ENCODE results near the gene CATSPERZ.

The CATSPERZ gene

GRCh38 chr11:64316672-64317324 lies 16.6 kb downstream of the CATSPERZ start:
- H3K36me3 ChIP-seq, result peaks cover 53% of the 10 kb centered on the region

DNA sequence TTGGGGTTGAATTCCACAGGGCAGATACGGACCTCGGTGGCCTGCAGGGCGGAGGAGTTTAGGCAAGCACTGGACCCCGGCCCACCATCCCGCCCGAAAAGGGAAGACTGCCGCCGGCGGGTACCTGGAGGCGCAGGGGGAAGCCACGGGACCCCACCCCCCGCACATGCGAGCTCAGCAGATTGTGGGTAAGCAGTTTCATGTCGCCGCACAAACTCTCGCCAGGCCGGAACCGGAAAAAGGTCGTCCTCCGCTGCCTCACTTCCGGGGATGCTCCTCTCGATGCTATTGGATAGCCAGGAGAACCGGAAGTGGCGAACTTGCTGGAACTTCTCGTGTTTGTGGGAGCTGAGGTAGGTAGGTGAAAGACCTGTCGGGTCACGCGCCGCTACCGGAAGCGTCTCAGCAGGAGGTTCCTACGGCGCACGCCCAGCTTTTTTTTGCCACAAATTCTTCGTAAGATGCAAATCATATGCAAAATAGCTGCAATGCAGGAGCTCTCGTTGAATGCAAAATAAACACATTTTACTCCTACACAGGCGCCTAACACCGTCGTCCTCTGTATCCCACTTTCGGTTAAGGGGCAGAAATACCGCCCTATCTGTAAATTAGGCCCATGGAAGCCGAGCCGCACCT lies 17.3 kb downstream of the CATSPERZ start, which contains the start of gene TRMT112:
TRMT112 (minus strand) TSS at position 235 of the 636 bp plus-strand sequence; CDS start at position 202, 33 bp downstream.
- Histone ChIP-seq H3K27me3 (no peaks in the 10 kb centered on the region), H3K9me3 (no peaks in the 10 kb centered on the region), H3K4me3 (ENCODE audit: low read depth in 1 of 2, low read length in 1 of 2) (peak within 1 kb of the TSS; percentile 75 to 81), H3K4me1 (ENCODE audit: control insufficient read depth in 1 of 2, insufficient read depth in 1 of 2, low read depth in 1 of 2, low read length in 1 of 2) (peaks cover 26 to 31% of the 10 kb centered on the region in 2 experiments), H3K36me3 (peaks cover 55% of the 10 kb centered on the region), H3K27ac (peak within 1 kb of the TSS; percentile 96)
- TF ChIP-seq, protein P1, sequence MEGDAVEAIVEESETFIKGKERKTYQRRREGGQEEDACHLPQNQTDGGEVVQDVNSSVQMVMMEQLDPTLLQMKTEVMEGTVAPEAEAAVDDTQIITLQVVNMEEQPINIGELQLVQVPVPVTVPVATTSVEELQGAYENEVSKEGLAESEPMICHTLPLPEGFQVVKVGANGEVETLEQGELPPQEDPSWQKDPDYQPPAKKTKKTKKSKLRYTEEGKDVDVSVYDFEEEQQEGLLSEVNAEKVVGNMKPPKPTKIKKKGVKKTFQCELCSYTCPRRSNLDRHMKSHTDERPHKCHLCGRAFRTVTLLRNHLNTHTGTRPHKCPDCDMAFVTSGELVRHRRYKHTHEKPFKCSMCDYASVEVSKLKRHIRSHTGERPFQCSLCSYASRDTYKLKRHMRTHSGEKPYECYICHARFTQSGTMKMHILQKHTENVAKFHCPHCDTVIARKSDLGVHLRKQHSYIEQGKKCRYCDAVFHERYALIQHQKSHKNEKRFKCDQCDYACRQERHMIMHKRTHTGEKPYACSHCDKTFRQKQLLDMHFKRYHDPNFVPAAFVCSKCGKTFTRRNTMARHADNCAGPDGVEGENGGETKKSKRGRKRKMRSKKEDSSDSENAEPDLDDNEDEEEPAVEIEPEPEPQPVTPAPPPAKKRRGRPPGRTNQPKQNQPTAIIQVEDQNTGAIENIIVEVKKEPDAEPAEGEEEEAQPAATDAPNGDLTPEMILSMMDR (IDR thresholded peaks at IDR 0.05), result no peak

More at GRCh38 chr11:64316672-64317324, 16.6 kb downstream of the CATSPERZ start:
- peaks cover 26 to 31% of the 10 kb centered on the region in 2 experiments for H3K4me1 ChIP-seq (ENCODE audit: control insufficient read depth in 1 of 2, insufficient read depth in 1 of 2, low read depth in 1 of 2, low read length in 1 of 2)
- H3K9me3 ChIP-seq, result no peaks in the 10 kb centered on the region
- peak overlapping the region; percentile 96 for H3K27ac ChIP-seq
- H3K4me3 ChIP-seq (ENCODE audit: low read depth in 1 of 2, low read length in 1 of 2), result peak overlapping the region; percentile 75 to 81
- TF ChIP-seq, protein P1 (IDR thresholded peaks at IDR 0.05), result no peak
- H3K27me3 ChIP-seq, result no peaks in the 10 kb centered on the region

GRCh38 chr11:64317961-64318765 lies 18.0 kb downstream of the CATSPERZ start, which contains the start of gene PRDX5:
Gene PRDX5, plus strand, starts transcription at chr11:64318121. Its CDS starts 95 bp downstream, at chr11:64318216.
- peaks cover 60% of the 10 kb centered on the region for H3K36me3 ChIP-seq

GRCh38 chr11:64318766-64319761 lies 18.9 kb downstream of the CATSPERZ start:
- Histone ChIP-seq H3K36me3 (peaks cover 58% of the 10 kb centered on the region), H3K27ac (peak overlapping the region; percentile 96), H3K4me1 (ENCODE audit: control insufficient read depth in 1 of 2, insufficient read depth in 1 of 2, low read depth in 1 of 2, low read length in 1 of 2) (peaks cover 22 to 31% of the 10 kb centered on the region in 2 experiments), H3K27me3 (no peaks in the 10 kb centered on the region), H3K4me3 (ENCODE audit: low read depth in 1 of 2, low read length in 1 of 2) (peak overlapping the region; percentile 75 to 81), H3K9me3 (no peaks in the 10 kb centered on the region)
- TF ChIP-seq, protein P1 (IDR thresholded peaks at IDR 0.05), result no peak

More at GRCh38 chr11:64317961-64318765, 18.0 kb downstream of the CATSPERZ start, which contains the start of gene PRDX5:
- peaks cover 25 to 31% of the 10 kb centered on the region in 2 experiments for H3K4me1 ChIP-seq (ENCODE audit: control insufficient read depth in 1 of 2, insufficient read depth in 1 of 2, low read depth in 1 of 2, low read length in 1 of 2)
- H3K27ac ChIP-seq, result peak within 1 kb of the TSS; percentile 96
- H3K9me3 ChIP-seq, result no peaks in the 10 kb centered on the region
- H3K27me3 ChIP-seq, result no peaks in the 10 kb centered on the region
- H3K4me3 ChIP-seq (ENCODE audit: low read depth in 1 of 2, low read length in 1 of 2), result peak within 1 kb of the TSS; percentile 75 to 81
- TF ChIP-seq, protein P1 (IDR thresholded peaks at IDR 0.05), result peak; percentile 90

All from neutrophil (primary cell).